Measurements from ENCODE around the gene MIA.

MIA gene

GRCh38 chr19:40800339-40800996, 25.1 kb downstream of the MIA start:
- no peak for TF ChIP-seq CTCF (IDR thresholded peaks at IDR 0.05; ENCODE audit: insufficient read depth, low read length, missing control alignments)
- no peak for DNase-seq (ENCODE audit: low read depth, low spot score)
- H3K4me3 ChIP-seq (ENCODE audit: low read depth, low read length): peak overlapping the region; percentile 86
- POLR2A ChIA-PET: interaction anchor here (1.1 to 1.4 kb wide), 2 partner anchors 22 to 109 kb away, joined by 4 read pairs; partner anchors contain the start of gene RAB4B
- CTCF ChIA-PET: no interaction called here

GRCh38 chr19:40800997-40801377, 25.7 kb downstream of the MIA start:
- no peak for TF ChIP-seq CTCF (IDR thresholded peaks at IDR 0.05; ENCODE audit: insufficient read depth, low read length, missing control alignments)
- DNase-seq (ENCODE audit: low read depth, low spot score): no peak
- peak overlapping the region; percentile 86 for H3K4me3 ChIP-seq (ENCODE audit: low read depth, low read length)
- POLR2A ChIA-PET: interaction anchor here (1.1 to 1.4 kb wide), 2 partner anchors 23 to 110 kb away, joined by 4 read pairs; partner anchors contain the start of gene RAB4B
- CTCF ChIA-PET: no interaction called here

GRCh38 chr19:40801426-40802299, 26.3 kb downstream of the MIA start:
- no peak for DNase-seq (ENCODE audit: low read depth, low spot score)
- no peak for TF ChIP-seq CTCF (IDR thresholded peaks at IDR 0.05; ENCODE audit: insufficient read depth, low read length, missing control alignments)
- peak overlapping the region; percentile 86 for H3K4me3 ChIP-seq (ENCODE audit: low read depth, low read length)
- ChIA-PET CTCF (interaction anchor here (0.5 to 0.8 kb wide), 3 partner anchors 11 to 139 kb away, joined by 3 to 4 read pairs (median 3); no protein-coding TSS in a partner anchor), POLR2A (interaction anchor here (1.1 to 1.4 kb wide), 2 partner anchors 23 to 110 kb away, joined by 4 read pairs; partner anchors contain the start of gene RAB4B)

- H3K4me3 ChIP-seq (ENCODE audit: low read depth, low read length): peak overlapping the region; percentile 39
- ChIA-PET POLR2A (no interaction called here), CTCF (interaction anchor here (0.6 to 0.8 kb wide), 2 partner anchors 10 to 115 kb away, joined by 3 to 4 read pairs; no protein-coding TSS in a partner anchor)
- no peak for TF ChIP-seq CTCF (IDR thresholded peaks at IDR 0.05; ENCODE audit: insufficient read depth, low read length, missing control alignments)
- no peak for DNase-seq (ENCODE audit: low read depth, low spot score)
Measured at GRCh38 chr19:40802300-40803169, 27.2 kb downstream of the MIA start.

GRCh38 chr19:40803170-40803856, 28.0 kb downstream of the MIA start:
- peak overlapping the region; percentile 8; the same call in 1 of the 2 replicates for H3K4me3 ChIP-seq (ENCODE audit: low read depth, low read length)
- TF ChIP-seq CTCF (IDR thresholded peaks at IDR 0.05; ENCODE audit: insufficient read depth, low read length, missing control alignments): no peak
- POLR2A ChIA-PET: no interaction called here
- no peak for DNase-seq (ENCODE audit: low read depth, low spot score)
- CTCF ChIA-PET: no interaction called here
